GM20000 (cell line): ENCODE results near the gene SBF2.
A peak's percentile ranks its signal among the peaks of the same experiment; 100 is the strongest.
"Not testable (repeated sequence)": the region's sequence is repeated elsewhere in the genome, so short reads cannot be mapped to it uniquely, and the experiment has no call there.

ENCODE experiments used
- DNase-seq: peaks from one replicate; pipeline ENCODE4 v3.0.0; 2012; ENCODE audit warnings: low spot score
- TF ChIP-seq, protein P1 (sequence below): IDR thresholded peaks from 2 replicates; pipeline ENCODE4 v1.5.1; 2012; ENCODE audit warnings: mild to moderate bottlenecking, control low read depth; ENCODE audit errors: extremely low read depth, missing control alignments

Gene SBF2

GRCh38 chr11:9748361-9748970 lies 545.6 kb downstream of the SBF2 start:
- peak; percentile 65 for DNase-seq
- TF ChIP-seq, protein P1, sequence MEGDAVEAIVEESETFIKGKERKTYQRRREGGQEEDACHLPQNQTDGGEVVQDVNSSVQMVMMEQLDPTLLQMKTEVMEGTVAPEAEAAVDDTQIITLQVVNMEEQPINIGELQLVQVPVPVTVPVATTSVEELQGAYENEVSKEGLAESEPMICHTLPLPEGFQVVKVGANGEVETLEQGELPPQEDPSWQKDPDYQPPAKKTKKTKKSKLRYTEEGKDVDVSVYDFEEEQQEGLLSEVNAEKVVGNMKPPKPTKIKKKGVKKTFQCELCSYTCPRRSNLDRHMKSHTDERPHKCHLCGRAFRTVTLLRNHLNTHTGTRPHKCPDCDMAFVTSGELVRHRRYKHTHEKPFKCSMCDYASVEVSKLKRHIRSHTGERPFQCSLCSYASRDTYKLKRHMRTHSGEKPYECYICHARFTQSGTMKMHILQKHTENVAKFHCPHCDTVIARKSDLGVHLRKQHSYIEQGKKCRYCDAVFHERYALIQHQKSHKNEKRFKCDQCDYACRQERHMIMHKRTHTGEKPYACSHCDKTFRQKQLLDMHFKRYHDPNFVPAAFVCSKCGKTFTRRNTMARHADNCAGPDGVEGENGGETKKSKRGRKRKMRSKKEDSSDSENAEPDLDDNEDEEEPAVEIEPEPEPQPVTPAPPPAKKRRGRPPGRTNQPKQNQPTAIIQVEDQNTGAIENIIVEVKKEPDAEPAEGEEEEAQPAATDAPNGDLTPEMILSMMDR = peak; percentile 64

- TF ChIP-seq, protein P1 = no peak
- no peak for DNase-seq
These were observed 546.2 kb downstream of the SBF2 start for GRCh38 chr11:9747828-9748227.

DNA sequence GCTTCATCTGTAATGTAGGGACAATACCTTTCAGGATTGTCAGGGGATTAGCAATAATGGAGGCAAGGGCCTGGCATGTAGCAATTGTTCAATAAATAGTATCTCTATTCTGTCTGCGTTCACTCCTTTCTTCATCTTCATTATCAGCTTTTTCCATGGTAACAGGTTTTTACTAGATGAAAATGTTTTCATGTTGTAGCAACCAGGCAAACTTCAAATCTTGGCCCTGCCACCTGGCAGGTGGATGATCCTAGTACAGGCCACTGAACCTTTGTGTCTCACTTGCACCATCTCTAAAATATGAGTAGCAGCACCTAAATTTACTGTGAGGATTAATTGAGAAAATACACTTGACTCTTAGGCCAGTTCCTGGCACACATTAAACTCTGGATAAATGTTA lies 546.8 kb downstream of the SBF2 start:
- TF ChIP-seq, protein P1 = no peak
- no peak for DNase-seq

DNA sequence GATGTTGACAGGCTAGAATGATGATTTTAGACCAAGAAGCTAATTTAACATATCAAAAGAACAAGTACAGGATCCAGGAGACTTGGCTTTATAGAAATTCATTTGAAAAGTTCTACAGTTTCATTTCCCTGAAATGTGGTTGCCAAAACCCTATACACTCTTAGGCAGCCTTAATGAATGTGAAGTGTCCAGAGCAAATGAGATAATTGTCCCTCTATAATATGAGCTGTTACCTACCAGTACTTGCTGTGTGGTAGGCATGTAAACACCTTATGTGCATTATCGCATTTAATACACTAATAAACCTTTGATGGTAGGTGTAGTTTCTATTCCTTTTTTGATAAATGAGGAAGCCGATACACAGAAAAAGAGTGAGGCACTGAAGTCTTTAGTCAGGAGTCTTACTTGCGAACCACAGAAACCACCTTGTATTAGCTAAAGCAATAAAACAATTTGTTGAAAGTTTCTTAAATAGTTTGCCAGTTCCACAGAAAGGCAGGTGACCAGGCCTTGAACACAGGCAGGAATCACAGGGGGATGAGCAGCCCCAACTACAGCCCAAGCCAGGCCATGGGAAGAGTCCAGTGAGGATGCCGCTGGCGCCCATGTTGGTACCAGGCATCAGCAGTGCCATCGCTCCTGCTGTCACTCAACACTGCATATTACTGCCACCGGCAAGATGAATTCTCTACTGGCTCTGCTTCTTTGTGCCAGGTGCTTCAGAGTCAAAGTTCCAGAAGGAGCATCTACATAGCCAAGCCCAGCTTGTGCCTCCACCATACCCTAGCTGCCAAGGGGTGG lies 548.4 kb downstream of the SBF2 start:
- DNase-seq = no peak

DNA sequence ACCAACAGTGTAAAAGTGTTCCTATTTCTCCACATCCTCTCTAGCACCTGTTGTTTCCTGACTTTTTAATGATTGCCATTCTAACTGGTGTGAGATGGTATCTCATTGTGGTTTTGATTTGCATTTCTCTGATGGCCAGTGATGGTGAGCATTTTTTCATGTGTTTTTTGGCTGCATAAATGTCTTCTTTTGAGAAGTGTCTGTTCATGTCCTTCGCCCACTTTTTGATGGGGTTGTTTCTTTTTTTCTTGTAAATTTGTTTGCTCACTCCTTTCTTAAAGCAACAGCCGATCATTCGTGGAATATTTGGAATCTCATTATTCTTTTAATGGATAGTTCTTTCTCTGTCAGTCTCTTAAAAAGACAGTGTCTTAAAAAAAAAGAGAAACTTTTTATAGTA lies 550.5 kb downstream of the SBF2 start:
- DNase-seq = not testable (repeated sequence)

More for the DNA sequence above, 548.4 kb downstream of the SBF2 start:
- TF ChIP-seq, protein P1 = no peak

- DNase-seq = no peak
- TF ChIP-seq, protein P1 = no peak
These were observed 552.8 kb downstream of the SBF2 start for GRCh38 chr11:9741260-9741659.

GRCh38 chr11:9740202-9740883 lies 553.7 kb downstream of the SBF2 start:
- no peak for DNase-seq
- TF ChIP-seq, protein P1 = no peak
